Brain microvascular endothelial cell (primary cell): ENCODE measurements around the gene RAB44.

ENCODE experiments used
- DNase-seq: peaks from one replicate; pipeline ENCODE4 v3.0.0-alpha.2; 2020
- H3K27ac ChIP-seq: fragments of 250-450 bp; sonication (Bioruptor Pico); 2 replicates; pipeline ENCODE4 v1.5.1; 2020; ENCODE audit warnings: mild to moderate bottlenecking, moderate library complexity
- H3K27me3 ChIP-seq: fragments of 250-450 bp; sonication (Bioruptor Pico); replicated peaks from 2 replicates; pipeline ENCODE4 v1.5.1; 2020; ENCODE audit warnings: mild to moderate bottlenecking
- H3K36me3 ChIP-seq: fragments of 250-450 bp; sonication (Bioruptor Pico); replicated peaks from 2 replicates; pipeline ENCODE4 v1.5.1; 2020; ENCODE audit warnings: mild to moderate bottlenecking
- H3K4me3 ChIP-seq: 2 replicates; pipeline ENCODE4 v1.5.1; 2011; ENCODE audit warnings: low read depth, mild to moderate bottlenecking, control low read depth, low read length, moderate library complexity
- CTCF ChIP-seq: IDR thresholded peaks from 2 replicates; pipeline ENCODE4 v1.5.1; 2011; ENCODE audit warnings: low read depth, mild to moderate bottlenecking, moderate library complexity, low read length, control low read depth, inconsistent platforms; ENCODE audit errors: missing control alignments
- in situ Hi-C: cut with HindIII; loops from 2 replicates; pipeline ENCODE4 v1.10.0; 2017; ENCODE audit warnings: low sequenced_read_pairs, low pct_ligation_motif_present

RAB44 gene

GRCh38 chr6:36753671-36754405, 56.2 kb downstream of the RAB44 start:
- no peak for TF ChIP-seq CTCF
- no peak overlapping the region for H3K4me3 ChIP-seq
- H3K27ac ChIP-seq, result no peak overlapping the region
- in situ Hi-C loops, result loop anchor here (25.0 kb wide), 1 partner anchor 258 kb away; the partner anchor contains the start of gene FGD2
- no peaks in the 10 kb centered on the region for H3K36me3 ChIP-seq
- H3K27me3 ChIP-seq, result no peaks in the 10 kb centered on the region
- DNase-seq, result no peak

GRCh38 chr6:36754582-36755434, 57.2 kb downstream of the RAB44 start:
- no peaks in the 10 kb centered on the region for H3K27me3 ChIP-seq

GRCh38 chr6:36755435-36756348, 58.1 kb downstream of the RAB44 start:
- in situ Hi-C loops, result loop anchor here (25.0 kb wide), 1 partner anchor 257 kb away; the partner anchor contains the start of gene FGD2
- peak; percentile 64 for DNase-seq
- no peaks in the 10 kb centered on the region for H3K36me3 ChIP-seq
- no peak overlapping the region for H3K4me3 ChIP-seq
- no peak for TF ChIP-seq CTCF
- H3K27me3 ChIP-seq, result no peaks in the 10 kb centered on the region
- no peak overlapping the region for H3K27ac ChIP-seq

More at GRCh38 chr6:36754582-36755434, 57.2 kb downstream of the RAB44 start:
- no peak for DNase-seq
- no peak overlapping the region for H3K4me3 ChIP-seq
- in situ Hi-C loops, result loop anchor here (25.0 kb wide), 1 partner anchor 257 kb away; the partner anchor contains the start of gene FGD2
- TF ChIP-seq CTCF, result no peak
- H3K36me3 ChIP-seq, result no peaks in the 10 kb centered on the region
- H3K27ac ChIP-seq, result no peak overlapping the region

- no peaks in the 10 kb centered on the region for H3K27me3 ChIP-seq
- H3K36me3 ChIP-seq, result no peaks in the 10 kb centered on the region
- no peak for DNase-seq
- in situ Hi-C loops, result loop anchor here (25.0 kb wide), 1 partner anchor 256 kb away; the partner anchor contains the start of gene FGD2
- no peak overlapping the region for H3K27ac ChIP-seq
- no peak overlapping the region for H3K4me3 ChIP-seq
- TF ChIP-seq CTCF, result no peak
These were observed 59.2 kb downstream of the RAB44 start for GRCh38 chr6:36756786-36757185.

GRCh38 chr6:36757206-36757605, 59.6 kb downstream of the RAB44 start:
- Histone ChIP-seq H3K27ac (no peak overlapping the region), H3K4me3 (no peak overlapping the region), H3K27me3 (no peaks in the 10 kb centered on the region), H3K36me3 (no peaks in the 10 kb centered on the region)
- in situ Hi-C loops, result loop anchor here (25.0 kb wide), 1 partner anchor 255 kb away; the partner anchor contains the start of gene FGD2
- DNase-seq, result no peak
- no peak for TF ChIP-seq CTCF
